ENCODE measurements around the gene EML6.
A peak's percentile ranks its signal among the peaks of the same experiment; 100 is the strongest.

EML6 gene

DNA sequence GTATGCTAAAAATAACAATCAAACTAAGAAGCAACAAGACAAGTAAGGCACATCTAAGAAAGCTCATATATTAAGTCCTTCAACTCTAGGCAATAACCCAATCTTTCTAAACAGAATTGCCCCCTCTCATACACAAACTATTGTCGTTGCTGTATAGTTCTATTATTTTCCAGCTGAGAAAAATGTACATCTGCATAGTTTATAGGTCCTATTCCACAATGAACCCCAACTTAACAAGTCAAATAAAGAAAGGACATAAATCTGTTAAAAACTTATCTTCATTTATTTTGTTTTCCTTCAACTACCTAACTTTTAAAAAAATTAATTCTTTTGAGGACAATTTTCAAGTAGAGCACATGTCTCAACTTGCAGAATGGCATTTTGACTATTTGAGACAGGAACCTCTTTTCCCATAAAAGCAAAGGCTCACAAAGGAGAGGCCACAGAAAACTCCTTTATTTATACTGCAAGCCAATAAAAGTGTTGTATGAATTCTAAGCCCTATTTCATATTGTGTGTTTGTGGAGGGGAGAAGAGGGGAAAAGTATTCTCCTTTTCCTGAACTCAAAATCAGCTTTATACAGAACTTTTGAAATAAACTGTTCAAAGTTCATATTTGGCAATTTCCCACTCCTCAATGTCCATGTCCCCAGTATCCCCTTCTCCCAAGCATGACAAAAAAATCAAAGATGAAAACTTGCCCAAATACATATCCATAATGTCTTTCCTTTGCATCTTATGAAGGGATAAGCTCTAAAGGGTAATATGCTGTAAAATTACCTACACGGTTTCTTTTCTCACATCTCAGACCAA is 289.4 kb downstream of the EML6 start:
- no peak for FAIRE-seq

DNA sequence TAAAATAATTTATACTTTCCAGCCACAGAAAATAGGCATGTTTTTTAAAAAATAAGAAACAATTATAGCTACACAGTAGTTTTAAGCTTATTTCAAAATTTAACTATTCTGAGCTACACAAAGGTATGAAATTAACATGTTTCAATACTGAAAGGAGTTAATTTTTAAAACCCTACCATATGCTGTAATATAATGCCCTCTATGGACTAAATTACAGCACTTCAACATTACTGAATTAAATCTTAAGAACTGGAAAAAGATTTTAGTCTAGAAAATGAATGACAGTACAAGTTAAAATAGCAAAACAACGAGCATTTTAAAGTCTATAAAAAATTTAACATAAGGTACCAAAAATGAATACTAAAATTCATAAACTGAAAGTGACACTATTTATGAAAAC is 290.5 kb downstream of the EML6 start:
- peak; percentile 67 for FAIRE-seq

DNA sequence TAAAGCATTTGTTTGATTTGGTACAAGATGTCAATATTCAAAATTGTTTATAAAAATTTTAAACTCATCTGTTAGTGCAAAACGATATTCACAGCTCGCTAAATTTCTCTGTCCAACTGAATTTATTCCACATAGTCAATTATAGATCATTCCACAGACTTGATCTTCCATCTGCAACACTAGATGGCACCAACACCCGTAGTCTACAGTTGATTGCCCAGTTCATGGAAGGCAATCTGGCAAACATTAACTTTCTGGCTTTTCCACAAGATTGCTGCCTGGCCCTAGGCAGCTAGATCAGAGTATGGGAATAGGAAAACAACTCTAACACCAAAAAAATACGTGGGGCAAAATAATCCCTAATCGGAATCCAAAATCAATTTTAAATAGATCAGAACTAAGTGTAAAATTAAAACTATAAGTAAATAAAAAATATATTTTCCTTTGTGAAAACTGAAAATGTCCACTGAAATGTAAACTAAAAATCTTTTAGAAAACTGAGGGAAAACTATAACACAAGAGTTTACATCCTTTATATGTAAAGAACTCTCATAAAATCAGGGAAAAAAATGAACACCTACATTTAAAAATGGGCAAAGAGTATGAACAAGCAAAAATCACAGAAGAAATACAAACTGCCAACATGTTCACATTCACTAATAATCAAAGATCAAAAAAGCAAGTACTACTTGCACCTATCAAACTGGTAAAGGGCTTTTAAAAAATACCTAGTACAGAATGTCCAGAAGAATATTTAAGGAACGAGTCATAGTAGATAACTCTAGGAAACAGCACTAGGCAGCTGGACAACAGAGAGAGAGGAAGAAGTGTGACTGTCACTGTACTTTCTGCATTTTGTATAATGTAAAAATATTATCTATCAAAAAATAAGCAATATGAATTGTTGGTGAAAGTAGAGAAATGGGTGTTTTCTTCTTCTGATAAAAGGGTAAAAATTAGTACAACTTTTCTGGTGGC is 291.8 kb downstream of the EML6 start:
- FAIRE-seq, result peak; percentile 73

DNA sequence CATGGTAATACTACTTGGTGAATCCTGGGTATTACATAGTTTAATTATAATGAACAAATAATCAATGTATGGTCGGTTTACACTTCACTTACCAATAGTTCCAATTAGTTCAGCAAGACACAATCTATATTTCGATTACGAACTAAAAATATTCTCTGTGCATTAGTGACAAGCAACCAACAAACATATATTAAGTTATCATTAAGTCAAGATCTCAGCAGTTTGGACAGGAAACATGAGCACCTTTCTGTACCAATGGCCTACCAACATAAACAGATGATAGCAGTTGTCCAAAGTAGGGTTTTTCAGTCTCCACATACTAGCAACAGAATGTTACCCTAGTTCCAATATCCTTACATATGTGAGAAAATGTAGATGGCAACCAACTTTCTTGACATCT is 294.0 kb downstream of the EML6 start:
- FAIRE-seq, result no peak

DNA sequence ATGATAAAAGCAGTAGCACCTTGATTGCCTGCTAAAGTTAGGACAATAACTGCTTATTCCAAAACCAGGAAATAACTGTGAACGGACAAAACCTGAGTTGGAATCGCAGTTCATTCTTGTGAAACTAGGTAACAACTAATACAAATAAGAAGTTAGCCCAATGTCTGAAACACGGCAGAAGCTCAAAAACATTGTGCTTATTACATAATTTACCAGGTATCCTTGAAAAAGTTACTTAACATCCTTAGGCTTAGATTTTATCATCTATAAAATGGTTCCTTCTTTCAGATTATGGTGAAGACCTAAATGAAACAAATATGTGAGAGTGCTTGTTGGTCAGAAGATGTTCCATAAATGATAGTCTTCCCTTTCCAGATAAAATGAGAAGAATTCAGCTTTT is 294.4 kb downstream of the EML6 start:
- no peak for FAIRE-seq

DNA sequence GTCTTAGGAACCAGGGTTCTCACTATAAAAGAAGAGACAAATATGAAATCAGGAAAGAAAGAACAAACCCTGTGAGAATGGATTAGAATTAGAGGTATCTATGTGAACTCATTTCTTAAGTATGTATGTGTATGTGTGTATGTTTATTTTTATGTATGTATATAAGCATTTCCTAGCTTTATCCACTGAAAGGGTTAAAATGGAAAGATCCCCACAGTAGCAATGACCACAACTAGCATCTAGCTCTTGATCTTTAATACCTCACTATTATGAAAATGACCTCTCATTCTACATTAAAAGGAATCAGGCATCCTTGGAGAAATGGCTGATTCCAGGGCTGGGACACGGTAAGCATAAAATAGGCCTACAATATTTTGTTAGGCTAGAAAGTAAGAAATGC is 295.2 kb downstream of the EML6 start:
- no peak for FAIRE-seq

DNA sequence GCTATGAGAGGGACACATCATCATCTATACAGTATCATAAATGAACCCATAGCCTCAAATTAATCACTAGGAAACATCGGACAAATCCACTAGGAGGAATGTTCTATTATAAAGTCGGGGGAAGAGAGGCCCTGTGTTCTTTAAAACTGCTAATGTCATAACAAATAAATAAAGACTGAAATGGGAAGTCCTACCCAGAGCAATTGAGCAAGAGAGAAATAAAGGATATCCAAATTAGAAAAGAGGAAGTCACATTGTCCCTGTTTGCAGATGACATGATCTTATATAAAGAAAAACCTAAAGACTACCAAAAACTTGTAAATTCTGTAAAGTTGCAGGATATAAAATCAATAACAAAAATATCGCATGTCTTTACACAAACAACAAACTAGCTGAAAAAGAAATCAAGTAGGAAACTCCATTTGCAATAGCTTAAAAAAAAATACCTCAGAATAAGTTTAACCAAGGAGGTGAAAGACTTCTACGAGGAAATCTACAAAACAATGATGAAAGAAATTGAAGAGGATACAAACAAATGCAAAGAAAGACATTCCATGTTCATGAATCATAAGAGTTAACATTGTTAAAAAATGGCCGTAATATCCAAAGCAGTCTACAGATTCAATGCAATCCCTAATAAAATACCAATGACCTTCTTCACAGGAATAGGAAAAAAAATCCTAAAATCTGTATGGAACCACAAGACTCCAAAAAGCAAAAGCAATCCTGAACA is 296.2 kb downstream of the EML6 start:
- no peak for FAIRE-seq
